Suprapubic skin (tissue), 3 donors: Measurements from ENCODE around the gene GRID1.

Experiments
- POLR2A ChIP-seq, 2 donors: fragments of 450-650 bp; IDR thresholded peaks; one replicate each; pipeline ENCODE4 v1.6.1; 2017; ENCODE audit warnings: antibody characterized with exemption in 2 of 2, mild to moderate bottlenecking in 2 of 2, moderate library complexity in 2 of 2
- TF ChIP-seq, protein P1 (sequence below), 2 donors: fragments of 200-600 bp in 1 of 2; fragments of 450-650 bp in 1 of 2; sonication (generic) in 1 of 2; IDR thresholded peaks; one replicate each; pipeline ENCODE4 v1.5.1; 2016 to 2019; ENCODE audit warnings: antibody characterized with exemption in 2 of 2, mild to moderate bottlenecking in 1 of 2, moderate library complexity in 1 of 2

DNA sequence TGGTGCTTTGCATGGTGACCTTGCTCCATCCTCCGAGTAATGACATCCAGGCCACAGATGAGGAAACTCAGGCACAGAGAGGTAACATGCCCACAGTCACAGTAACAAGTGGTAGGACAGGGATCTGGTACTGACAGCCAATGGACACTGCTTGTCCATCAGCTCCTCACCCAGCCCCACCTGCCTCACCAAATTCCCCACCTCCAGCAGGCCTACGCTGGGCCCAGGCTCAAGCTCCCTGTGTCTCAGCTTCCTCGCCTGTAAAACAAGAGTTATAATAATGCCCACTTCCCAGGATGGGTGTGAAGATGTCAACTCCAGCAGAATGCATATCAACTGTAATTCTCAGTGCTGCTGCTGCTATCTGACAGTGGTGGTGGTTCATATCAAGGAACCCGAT is 123.8 kb downstream of the GRID1 start:
- TF ChIP-seq, protein P1, sequence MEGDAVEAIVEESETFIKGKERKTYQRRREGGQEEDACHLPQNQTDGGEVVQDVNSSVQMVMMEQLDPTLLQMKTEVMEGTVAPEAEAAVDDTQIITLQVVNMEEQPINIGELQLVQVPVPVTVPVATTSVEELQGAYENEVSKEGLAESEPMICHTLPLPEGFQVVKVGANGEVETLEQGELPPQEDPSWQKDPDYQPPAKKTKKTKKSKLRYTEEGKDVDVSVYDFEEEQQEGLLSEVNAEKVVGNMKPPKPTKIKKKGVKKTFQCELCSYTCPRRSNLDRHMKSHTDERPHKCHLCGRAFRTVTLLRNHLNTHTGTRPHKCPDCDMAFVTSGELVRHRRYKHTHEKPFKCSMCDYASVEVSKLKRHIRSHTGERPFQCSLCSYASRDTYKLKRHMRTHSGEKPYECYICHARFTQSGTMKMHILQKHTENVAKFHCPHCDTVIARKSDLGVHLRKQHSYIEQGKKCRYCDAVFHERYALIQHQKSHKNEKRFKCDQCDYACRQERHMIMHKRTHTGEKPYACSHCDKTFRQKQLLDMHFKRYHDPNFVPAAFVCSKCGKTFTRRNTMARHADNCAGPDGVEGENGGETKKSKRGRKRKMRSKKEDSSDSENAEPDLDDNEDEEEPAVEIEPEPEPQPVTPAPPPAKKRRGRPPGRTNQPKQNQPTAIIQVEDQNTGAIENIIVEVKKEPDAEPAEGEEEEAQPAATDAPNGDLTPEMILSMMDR (IDR thresholded peaks at IDR 0.05): no peak
- no peak for TF ChIP-seq POLR2A (IDR thresholded peaks at IDR 0.05)
